Measurements from ENCODE around the gene PRKAG2.

Gene PRKAG2

DNA sequence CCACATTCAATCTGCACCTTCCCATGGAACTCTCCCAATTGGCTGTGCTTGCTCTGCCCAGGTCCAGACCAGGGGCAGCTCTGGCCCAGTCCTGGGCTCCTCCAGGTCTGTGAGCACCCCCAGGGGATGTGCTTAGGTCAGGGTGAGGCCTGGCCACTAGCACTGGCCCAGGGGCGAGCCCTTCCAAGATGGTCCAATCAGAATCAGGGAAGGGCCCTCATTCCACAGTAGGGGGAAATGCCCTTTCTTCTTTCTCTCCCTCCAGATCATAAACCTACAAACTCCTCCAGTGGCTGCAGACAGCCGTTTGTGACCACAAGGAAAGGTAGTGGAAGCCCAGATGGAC lies 157.0 kb downstream of the PRKAG2 start:
- H3K4me2 ChIP-seq (ENCODE audit: low read length) = no peak overlapping the region
- TF ChIP-seq, protein P1, sequence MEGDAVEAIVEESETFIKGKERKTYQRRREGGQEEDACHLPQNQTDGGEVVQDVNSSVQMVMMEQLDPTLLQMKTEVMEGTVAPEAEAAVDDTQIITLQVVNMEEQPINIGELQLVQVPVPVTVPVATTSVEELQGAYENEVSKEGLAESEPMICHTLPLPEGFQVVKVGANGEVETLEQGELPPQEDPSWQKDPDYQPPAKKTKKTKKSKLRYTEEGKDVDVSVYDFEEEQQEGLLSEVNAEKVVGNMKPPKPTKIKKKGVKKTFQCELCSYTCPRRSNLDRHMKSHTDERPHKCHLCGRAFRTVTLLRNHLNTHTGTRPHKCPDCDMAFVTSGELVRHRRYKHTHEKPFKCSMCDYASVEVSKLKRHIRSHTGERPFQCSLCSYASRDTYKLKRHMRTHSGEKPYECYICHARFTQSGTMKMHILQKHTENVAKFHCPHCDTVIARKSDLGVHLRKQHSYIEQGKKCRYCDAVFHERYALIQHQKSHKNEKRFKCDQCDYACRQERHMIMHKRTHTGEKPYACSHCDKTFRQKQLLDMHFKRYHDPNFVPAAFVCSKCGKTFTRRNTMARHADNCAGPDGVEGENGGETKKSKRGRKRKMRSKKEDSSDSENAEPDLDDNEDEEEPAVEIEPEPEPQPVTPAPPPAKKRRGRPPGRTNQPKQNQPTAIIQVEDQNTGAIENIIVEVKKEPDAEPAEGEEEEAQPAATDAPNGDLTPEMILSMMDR (IDR thresholded peaks at IDR 0.05) = no peak
- no peak overlapping the region for H3K27ac ChIP-seq
- no peak overlapping the region for H2AFZ ChIP-seq
- H3K36me3 ChIP-seq (ENCODE audit: control insufficient read depth, insufficient read depth, low read length) = no peaks in the 10 kb centered on the region
- H3K4me1 ChIP-seq = peaks cover 12% of the 10 kb centered on the region
- H3K4me3 ChIP-seq (ENCODE audit: low read depth, low read length) = no peak overlapping the region
- H3K27me3 ChIP-seq (ENCODE audit: control insufficient read depth, insufficient read depth, low read length) = no peaks in the 10 kb centered on the region
- H3K9ac ChIP-seq = no peak overlapping the region
- H3K79me2 ChIP-seq = no peaks in the 10 kb centered on the region
- no peaks in the 10 kb centered on the region for H3K9me3 ChIP-seq (ENCODE audit: control insufficient read depth, low read length)

DNA sequence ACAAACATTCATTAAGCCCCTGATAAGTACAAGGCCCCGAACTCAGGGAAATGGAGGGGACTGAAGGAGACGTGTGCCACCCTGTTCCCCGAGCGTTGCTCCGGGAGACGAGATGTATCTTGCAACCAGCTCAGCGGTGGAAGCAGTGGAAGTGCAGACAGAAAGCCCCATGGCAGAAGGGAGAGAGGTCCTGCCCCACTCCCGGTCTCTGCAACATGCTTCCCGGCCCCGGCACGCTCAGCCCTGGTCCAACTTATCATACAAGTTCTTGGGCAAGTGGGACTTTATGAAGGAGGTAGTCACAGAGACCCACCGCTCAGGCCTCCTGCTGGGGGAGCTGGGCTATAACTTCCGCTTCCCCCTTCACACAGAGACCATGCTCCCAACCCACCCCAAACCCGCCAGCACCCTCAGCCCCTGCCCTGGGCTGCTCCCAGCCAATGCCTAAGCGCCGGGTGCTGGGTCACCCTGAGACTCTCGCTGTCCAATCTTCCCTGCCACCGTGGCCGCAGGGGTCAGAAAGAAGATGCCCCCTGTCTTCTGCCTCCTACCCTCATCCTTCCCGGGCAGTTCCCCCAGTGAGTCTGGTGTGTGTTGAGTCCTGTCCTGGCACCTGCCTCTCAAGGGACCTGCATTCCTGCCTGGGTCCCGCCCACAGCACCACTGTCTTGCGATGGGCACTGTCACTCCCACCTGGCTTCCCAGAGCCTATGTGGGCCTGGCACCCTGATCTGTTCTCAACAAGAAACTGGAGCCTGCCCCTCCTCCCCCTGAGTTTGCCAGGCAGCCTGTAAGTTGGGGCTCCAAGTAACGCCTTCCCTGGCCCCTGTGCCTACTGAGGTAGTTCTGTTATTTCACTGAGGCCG lies 157.7 kb downstream of the PRKAG2 start:
- no peak overlapping the region for H3K27ac ChIP-seq
- H3K79me2 ChIP-seq = no peaks in the 10 kb centered on the region
- H3K27me3 ChIP-seq (ENCODE audit: control insufficient read depth, insufficient read depth, low read length) = no peaks in the 10 kb centered on the region
- H2AFZ ChIP-seq = no peak overlapping the region
- TF ChIP-seq, protein P1 (IDR thresholded peaks at IDR 0.05) = no peak
- H3K9ac ChIP-seq = no peak overlapping the region
- no peaks in the 10 kb centered on the region for H3K36me3 ChIP-seq (ENCODE audit: control insufficient read depth, insufficient read depth, low read length)
- no peak overlapping the region for H3K4me3 ChIP-seq (ENCODE audit: low read depth, low read length)
- H3K4me1 ChIP-seq = peaks cover 12% of the 10 kb centered on the region
- no peaks in the 10 kb centered on the region for H3K9me3 ChIP-seq (ENCODE audit: control insufficient read depth, low read length)
- H3K4me2 ChIP-seq (ENCODE audit: low read length) = no peak overlapping the region

DNA sequence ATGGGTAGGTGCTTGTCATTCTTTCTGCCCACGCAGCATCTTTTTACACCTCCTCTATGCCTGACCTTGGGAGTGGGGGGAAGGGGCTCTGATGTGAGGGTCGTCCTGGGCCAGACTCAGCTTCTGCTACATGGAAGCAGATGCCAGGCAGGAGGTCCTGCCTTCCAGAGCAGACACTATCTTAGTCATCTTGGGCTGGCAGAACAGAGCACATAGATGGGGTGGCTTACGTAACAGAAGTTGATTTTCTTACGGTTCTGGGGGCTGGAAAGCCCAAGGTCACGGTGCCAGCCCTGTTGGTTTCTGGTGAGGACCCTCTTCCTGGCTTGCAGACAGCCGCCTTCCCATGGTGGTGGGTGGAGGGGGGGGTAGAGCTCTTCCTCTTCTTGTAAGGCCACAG lies 159.0 kb downstream of the PRKAG2 start:
- H3K9me3 ChIP-seq (ENCODE audit: control insufficient read depth, low read length) = no peaks in the 10 kb centered on the region
- H3K27ac ChIP-seq = no peak overlapping the region
- H3K4me3 ChIP-seq (ENCODE audit: low read depth, low read length) = no peak overlapping the region
- no peak overlapping the region for H2AFZ ChIP-seq
- peaks cover 13% of the 10 kb centered on the region for H3K4me1 ChIP-seq
- H3K27me3 ChIP-seq (ENCODE audit: control insufficient read depth, insufficient read depth, low read length) = no peaks in the 10 kb centered on the region
- no peak overlapping the region for H3K9ac ChIP-seq
- no peak overlapping the region for H3K4me2 ChIP-seq (ENCODE audit: low read length)
- TF ChIP-seq, protein P1 (IDR thresholded peaks at IDR 0.05) = no peak
- H3K79me2 ChIP-seq = no peaks in the 10 kb centered on the region
- no peaks in the 10 kb centered on the region for H3K36me3 ChIP-seq (ENCODE audit: control insufficient read depth, insufficient read depth, low read length)

DNA sequence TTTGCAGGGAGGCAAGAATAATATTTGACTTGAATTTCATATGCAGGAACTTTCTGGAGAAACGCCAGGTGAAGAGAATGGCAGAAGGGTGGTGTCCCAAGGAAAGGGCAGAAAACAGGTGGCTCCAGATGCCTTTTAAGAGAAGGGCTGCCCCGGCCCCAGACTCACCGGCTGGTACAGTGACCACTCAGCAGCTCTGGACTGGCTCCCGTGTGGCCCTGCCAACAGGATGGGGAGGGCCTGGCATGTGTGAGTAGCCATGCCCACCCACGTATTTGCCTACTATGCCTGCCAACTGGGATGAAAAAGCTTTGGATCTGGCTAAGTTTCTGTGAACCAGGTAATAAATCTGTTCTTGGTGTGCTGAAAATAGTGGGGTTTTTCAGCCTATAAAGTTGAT lies 159.5 kb downstream of the PRKAG2 start:
- Histone ChIP-seq H2AFZ (no peak overlapping the region), H3K27ac (no peak overlapping the region), H3K4me3 (ENCODE audit: low read depth, low read length) (no peak overlapping the region), H3K27me3 (ENCODE audit: control insufficient read depth, insufficient read depth, low read length) (no peaks in the 10 kb centered on the region), H3K9ac (no peak overlapping the region), H3K79me2 (no peaks in the 10 kb centered on the region), H3K36me3 (ENCODE audit: control insufficient read depth, insufficient read depth, low read length) (no peaks in the 10 kb centered on the region), H3K9me3 (ENCODE audit: control insufficient read depth, low read length) (no peaks in the 10 kb centered on the region), H3K4me1 (peaks cover 18% of the 10 kb centered on the region), H3K4me2 (ENCODE audit: low read length) (no peak overlapping the region)
- TF ChIP-seq, protein P1 (IDR thresholded peaks at IDR 0.05) = no peak

DNA sequence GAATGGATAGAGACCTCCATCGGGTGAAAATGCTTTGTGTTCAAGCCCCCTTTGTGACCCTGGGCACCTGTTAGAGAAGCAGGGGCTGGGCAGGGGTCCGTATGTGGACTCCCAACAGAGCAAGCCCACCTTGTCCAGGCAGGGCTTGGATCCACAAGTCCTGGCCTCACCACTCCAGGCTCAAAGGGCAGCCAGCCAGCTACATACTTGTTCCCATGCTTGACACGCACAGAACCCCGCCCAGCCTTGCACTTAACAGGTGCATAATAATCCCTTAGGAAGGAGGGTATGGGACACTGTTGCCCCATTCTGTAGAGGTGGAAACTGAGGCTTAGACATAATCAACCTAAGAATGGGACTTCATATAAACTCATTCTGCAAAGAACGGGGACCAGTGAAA lies 160.6 kb downstream of the PRKAG2 start:
- H3K4me2 ChIP-seq (ENCODE audit: low read length) = no peak overlapping the region
- H3K36me3 ChIP-seq (ENCODE audit: control insufficient read depth, insufficient read depth, low read length) = no peaks in the 10 kb centered on the region
- no peak overlapping the region for H3K27ac ChIP-seq
- TF ChIP-seq, protein P1 (IDR thresholded peaks at IDR 0.05) = no peak
- H3K9ac ChIP-seq = no peak overlapping the region
- H3K4me1 ChIP-seq = peaks cover 25% of the 10 kb centered on the region
- H3K27me3 ChIP-seq (ENCODE audit: control insufficient read depth, insufficient read depth, low read length) = no peaks in the 10 kb centered on the region
- H3K79me2 ChIP-seq = no peaks in the 10 kb centered on the region
- H3K4me3 ChIP-seq (ENCODE audit: low read depth, low read length) = no peak overlapping the region
- no peaks in the 10 kb centered on the region for H3K9me3 ChIP-seq (ENCODE audit: control insufficient read depth, low read length)
- no peak overlapping the region for H2AFZ ChIP-seq
